Esophagus squamous epithelium (tissue), 4 donors: Measurements from ENCODE around the gene FMNL1.

ENCODE experiments used
- POLR2A ChIP-seq, 4 donors: fragments of 450-650 bp; IDR thresholded peaks; one replicate each; pipeline ENCODE4 v1.6.1; 2017; ENCODE audit warnings: antibody characterized with exemption in 4 of 4, mild to moderate bottlenecking in 4 of 4, moderate library complexity in 3 of 4
- TF ChIP-seq, protein P1 (sequence below), 6 experiments: fragments of 450-650 bp in 4 of 6; fragments of 200-600 bp in 2 of 6; sonication (generic) in 2 of 6; IDR thresholded peaks; one replicate each; pipeline ENCODE4 v1.5.1; 2016 to 2019; ENCODE audit warnings: antibody characterized with exemption in 6 of 6, mild to moderate bottlenecking in 4 of 6, moderate library complexity in 4 of 6

DNA sequence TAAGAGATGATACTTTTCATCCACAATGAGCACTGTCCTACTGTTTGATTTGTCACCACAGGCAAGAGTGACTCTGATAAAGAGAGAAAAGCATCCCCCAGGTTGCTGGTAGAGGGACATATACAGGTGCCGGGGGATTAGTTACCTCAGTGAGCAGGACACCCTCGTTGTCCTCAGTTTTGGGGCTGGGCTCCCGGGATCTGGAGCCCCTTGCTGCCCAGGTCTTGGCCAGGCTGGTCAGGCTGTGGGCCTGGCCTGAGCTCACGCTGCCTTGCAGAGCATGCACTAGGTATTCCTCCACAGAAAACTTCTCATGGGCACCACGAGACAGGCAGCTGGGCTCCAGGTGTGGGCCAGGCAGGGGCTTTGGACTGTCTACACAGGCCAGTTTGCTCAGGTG, 64.6 kb downstream of the FMNL1 start:
- TF ChIP-seq, protein P1, sequence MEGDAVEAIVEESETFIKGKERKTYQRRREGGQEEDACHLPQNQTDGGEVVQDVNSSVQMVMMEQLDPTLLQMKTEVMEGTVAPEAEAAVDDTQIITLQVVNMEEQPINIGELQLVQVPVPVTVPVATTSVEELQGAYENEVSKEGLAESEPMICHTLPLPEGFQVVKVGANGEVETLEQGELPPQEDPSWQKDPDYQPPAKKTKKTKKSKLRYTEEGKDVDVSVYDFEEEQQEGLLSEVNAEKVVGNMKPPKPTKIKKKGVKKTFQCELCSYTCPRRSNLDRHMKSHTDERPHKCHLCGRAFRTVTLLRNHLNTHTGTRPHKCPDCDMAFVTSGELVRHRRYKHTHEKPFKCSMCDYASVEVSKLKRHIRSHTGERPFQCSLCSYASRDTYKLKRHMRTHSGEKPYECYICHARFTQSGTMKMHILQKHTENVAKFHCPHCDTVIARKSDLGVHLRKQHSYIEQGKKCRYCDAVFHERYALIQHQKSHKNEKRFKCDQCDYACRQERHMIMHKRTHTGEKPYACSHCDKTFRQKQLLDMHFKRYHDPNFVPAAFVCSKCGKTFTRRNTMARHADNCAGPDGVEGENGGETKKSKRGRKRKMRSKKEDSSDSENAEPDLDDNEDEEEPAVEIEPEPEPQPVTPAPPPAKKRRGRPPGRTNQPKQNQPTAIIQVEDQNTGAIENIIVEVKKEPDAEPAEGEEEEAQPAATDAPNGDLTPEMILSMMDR (IDR thresholded peaks at IDR 0.05): no peak
- TF ChIP-seq POLR2A (IDR thresholded peaks at IDR 0.05): no peak
